H1 (cell line): ENCODE results near the gene C15orf40. TPM values are rescaled to one million over a fixed set of nuclear protein-coding genes. Genes with fewer than 3 reads are reported as not detected.

Source experiments
- CTCF ChIA-PET: fragments of 300-600 bp; sonication (Branson Sonifier 250); formaldehyde crosslinking; loops from one replicate; lab custom pipeline; 2021; ENCODE audit not compliant: partially characterized antibody; lab: Charles Lee
- POLR2A ChIA-PET: fragments of 300-600 bp; sonication (Branson Sonifier 250); formaldehyde crosslinking; loops from one replicate; lab custom pipeline; 2021; ENCODE audit warnings: inconsistent platforms; ENCODE audit not compliant: partially characterized antibody; lab: Charles Lee
- DNase-seq, 2 experiments: peaks; one replicate each; pipeline versions ENCODE4 v3.0.0 to v3.0.0-alpha.2; 2010 to 2022; ENCODE audit warnings: low spot score in 2 of 2, low read depth in 1 of 2, mixed read lengths in 1 of 2
- FAIRE-seq: peaks from 2 replicates; lab custom pipeline; 2011; peaks lifted over from hg19 to GRCh38; lab: Jason Lieb, UNC
- H2AFZ ChIP-seq: 2 replicates; pipeline ENCODE4 v1.8.1; 2012; ENCODE audit warnings: low read length, inconsistent platforms
- H2AK5ac ChIP-seq: 2 replicates; pipeline ENCODE4 v1.6.1; 2013; ENCODE audit warnings: low read depth, low read length
- H2BK120ac ChIP-seq: replicated peaks from 2 replicates; pipeline ENCODE3; 2013; ENCODE audit warnings: low read depth, low read length, inconsistent platforms
- H2BK12ac ChIP-seq: 2 replicates; pipeline ENCODE4 v1.6.1; 2013; ENCODE audit warnings: low read depth, low read length
- H2BK15ac ChIP-seq: 2 replicates; pipeline ENCODE4 v1.6.1; 2013; ENCODE audit warnings: low read length
- H2BK20ac ChIP-seq: 2 replicates; pipeline ENCODE4 v1.6.1; 2013; ENCODE audit warnings: low read length
- H2BK5ac ChIP-seq: 2 replicates; pipeline ENCODE4 v1.6.1; 2013; ENCODE audit warnings: low read depth, low read length
- H3K14ac ChIP-seq: 2 replicates; pipeline ENCODE4 v1.6.1; 2013; ENCODE audit warnings: inconsistent platforms; ENCODE audit not compliant: insufficient read length
- H3K18ac ChIP-seq: 2 replicates; pipeline ENCODE4 v1.6.1; 2013; ENCODE audit warnings: low read length; ENCODE audit errors: extremely low read depth
- H3K23ac ChIP-seq: 2 replicates; pipeline ENCODE4 v1.6.1; 2013; ENCODE audit warnings: inconsistent platforms; ENCODE audit not compliant: insufficient read length
- H3K23me2 ChIP-seq: 2 replicates; pipeline ENCODE4 v1.6.1; 2013; ENCODE audit warnings: low read depth, low read length
- H3K27ac ChIP-seq: 2 replicates; pipeline ENCODE4 v1.6.1; 2011; ENCODE audit warnings: low read depth, low read length, inconsistent platforms
- H3K27me3 ChIP-seq, 4 experiments: replicated peaks in 1 of 4; 1 replicate in 1 of 4; 2 replicates in 3 of 4; pipeline versions ENCODE4 v1.6.1 to v1.8.1; 2011 to 2013; ENCODE audit warnings: low read length in 3 of 4, mild to moderate bottlenecking in 3 of 4, inconsistent platforms in 2 of 4, mixed read lengths in 2 of 4, moderate library complexity in 1 of 4; ENCODE audit not compliant: control insufficient read depth in 3 of 4, insufficient read depth in 3 of 4; ENCODE audit errors: extremely low read depth in 1 of 4
- H3K36me3 ChIP-seq, 4 experiments: 2 replicates each; pipeline versions ENCODE4 v1.6.1 to v1.8.1; 2011 to 2013; ENCODE audit warnings: mild to moderate bottlenecking in 4 of 4, low read length in 3 of 4, moderate library complexity in 2 of 4, control low read depth in 1 of 4, inconsistent platforms in 1 of 4; ENCODE audit not compliant: insufficient read depth in 4 of 4, control insufficient read depth in 2 of 4
- H3K4ac ChIP-seq: replicated peaks from 2 replicates; pipeline ENCODE3; 2013; ENCODE audit warnings: low read length, low read depth, mixed read lengths, inconsistent platforms; ENCODE audit not compliant: insufficient read length
- H3K4me1 ChIP-seq, 4 experiments: replicated peaks in 1 of 4; 1 replicate in 1 of 4; 2 replicates in 3 of 4; pipeline versions ENCODE4 v1.6.1 to v1.8.1; 2011 to 2013; ENCODE audit warnings: low read length in 3 of 4, inconsistent platforms in 2 of 4, mixed read lengths in 1 of 4; ENCODE audit not compliant: insufficient read depth in 4 of 4, control insufficient read depth in 3 of 4
- H3K4me2 ChIP-seq, 2 experiments: 2 replicates each; pipeline versions ENCODE4 v1.6.1 to v1.8.1; 2011 to 2013; ENCODE audit warnings: low read depth in 2 of 2, low read length in 2 of 2, control low read depth in 1 of 2, inconsistent platforms in 1 of 2, mild to moderate bottlenecking in 1 of 2; ENCODE audit not compliant: insufficient read depth in 1 of 2
- H3K4me3 ChIP-seq, 4 experiments: fragments of 200-600, 300-600 bp in 1 of 4; sonication (generic), shearing (Covaris generic), sonication (Bioruptor Twin) in 1 of 4; 2 replicates each; pipeline versions ENCODE4 v1.5.1 to v1.8.1; 2011 to 2016; ENCODE audit warnings: low read length in 4 of 4, low read depth in 3 of 4, control low read depth in 2 of 4, inconsistent platforms in 2 of 4, mild to moderate bottlenecking in 2 of 4, mixed read lengths in 1 of 4, moderate library complexity in 1 of 4; ENCODE audit not compliant: insufficient read depth in 2 of 4; ENCODE audit errors: extremely low read depth in 1 of 4
- H3K56ac ChIP-seq: replicated peaks from 2 replicates; pipeline ENCODE3; 2013; ENCODE audit warnings: low read depth, mild to moderate bottlenecking, mixed read lengths, low read length, inconsistent platforms; ENCODE audit not compliant: insufficient read length
- H3K79me1 ChIP-seq: 2 replicates; pipeline ENCODE4 v1.6.1; 2013; ENCODE audit warnings: low read depth, low read length, control low read depth
- H3K79me2 ChIP-seq, 2 experiments: 2 replicates each; pipeline versions ENCODE4 v1.6.1 to v1.8.1; 2012 to 2013; ENCODE audit warnings: low read length in 2 of 2, mild to moderate bottlenecking in 2 of 2, inconsistent platforms in 1 of 2; ENCODE audit not compliant: insufficient read depth in 2 of 2, control insufficient read depth in 1 of 2
- H3K9ac ChIP-seq, 4 experiments: replicated peaks in 1 of 4; 1 replicate in 1 of 4; 2 replicates in 3 of 4; pipeline versions ENCODE4 v1.6.1 to v1.8.1; 2011 to 2013; ENCODE audit warnings: low read depth in 3 of 4, low read length in 3 of 4, control low read depth in 2 of 4, mild to moderate bottlenecking in 2 of 4, moderate library complexity in 2 of 4, inconsistent platforms in 1 of 4; ENCODE audit errors: extremely low read depth in 1 of 4
- H3K9me3 ChIP-seq, 2 experiments: 2 replicates each; pipeline versions ENCODE4 v1.6.1 to v1.8.1; 2012 to 2013; ENCODE audit warnings: mild to moderate bottlenecking in 2 of 2, moderate library complexity in 2 of 2, control low read depth in 1 of 2, inconsistent platforms in 1 of 2, low read depth in 1 of 2, low read length in 1 of 2, mixed read lengths in 1 of 2; ENCODE audit not compliant: insufficient read depth in 2 of 2
- H4K20me1 ChIP-seq, 2 experiments: replicated peaks in 1 of 2; 2 replicates each; pipeline versions ENCODE3 to v1.8.1; 2011 to 2013; ENCODE audit warnings: inconsistent platforms in 2 of 2, low read length in 2 of 2, mild to moderate bottlenecking in 1 of 2; ENCODE audit not compliant: insufficient read depth in 2 of 2, control insufficient read depth in 1 of 2
- H4K5ac ChIP-seq: 2 replicates; pipeline ENCODE4 v1.6.1; 2013; ENCODE audit warnings: low read length, low read depth, mixed read lengths, inconsistent platforms; ENCODE audit not compliant: insufficient read length
- H4K8ac ChIP-seq: 2 replicates; pipeline ENCODE4 v1.8.0; 2013; ENCODE audit warnings: mild to moderate bottlenecking, moderate library complexity, low read length, inconsistent platforms; ENCODE audit not compliant: insufficient read depth; ENCODE audit errors: extremely low read depth
- H4K91ac ChIP-seq: replicated peaks from 2 replicates; pipeline ENCODE3; 2013; ENCODE audit warnings: low read length, mixed read lengths, inconsistent platforms; ENCODE audit not compliant: insufficient read length
- CHD1 ChIP-seq: IDR thresholded peaks from 2 replicates; pipeline ENCODE4 v1.6.1; 2012; ENCODE audit warnings: low read depth, low read length, improper control_type of control experiment
- HDAC6 ChIP-seq: IDR thresholded peaks from one replicate; pipeline ENCODE4 v1.7.1; 2012; ENCODE audit warnings: low read depth, mild to moderate bottlenecking, inconsistent platforms, low read length, moderate library complexity
- JUND ChIP-seq: IDR thresholded peaks from 2 replicates; pipeline ENCODE4 v1.6.1; 2011; ENCODE audit warnings: mild to moderate bottlenecking, improper control_type of control experiment, low read length
- POLR2AphosphoS5 ChIP-seq: IDR thresholded peaks from 2 replicates; pipeline ENCODE4 v1.6.1; 2011; ENCODE audit warnings: low read depth, low read length
- SIX5 ChIP-seq: IDR thresholded peaks from 2 replicates; pipeline ENCODE4 v1.6.1; 2011; ENCODE audit warnings: mild to moderate bottlenecking, low read depth, low read length
- SP1 ChIP-seq: IDR thresholded peaks from 2 replicates; pipeline ENCODE4 v1.6.1; 2011; ENCODE audit warnings: low read depth, low read length
- WGBS, 2 experiments: shearing (Covaris generic) in 1 of 2; methylation state at CpG; one replicate each; pipeline versions ENCODE4 v1.1.6 to v1.1.7; 2013 to 2015; ENCODE audit warnings: low lambda C conversion rate in 2 of 2, mixed read lengths in 2 of 2, inconsistent platforms in 1 of 2, low coverage in 1 of 2, missing lambda C conversion rate in 1 of 2; ENCODE audit not compliant: insufficient replicate concordance in 2 of 2, insufficient coverage in 1 of 2, insufficient read length in 1 of 2; ENCODE audit errors: extremely low coverage in 1 of 2, missing lambda C conversion rate in 1 of 2; 5-methylcytosine and 5-hydroxymethylcytosine counted together
- polyA plus RNA-seq, 7 experiments: library from polyadenylated mRNA; depleted of rRNA in 3 of 7; stranded (reverse) in 5 of 7; unstranded in 2 of 7; fragments of >200 nt in 5 of 7; fragments of 200-250 nt in 2 of 7; gene quantifications; 1 replicate in 5 of 7; 2 replicates in 1 of 7; 4 replicates in 1 of 7; pipeline versions ENCODE4 v1.2.1 to v1.2.3, GENCODE V29; 2011 to 2013; ENCODE audit warnings: missing spikeins in 2 of 7, mixed read lengths in 2 of 7
- total RNA-seq: library from RNA; stranded (reverse); fragmentation: NEBNext Ultra II Directional; extraction: Animal tissue kit (Norgen Biotek cat#: 25700); gene quantifications from 2 replicates; pipeline ENCODE4 v1.2.1, GENCODE V29; 2021

The C15orf40 gene
- total and polyA plus RNA-seq, 2 of the 8 experiments (the other 6 are each of a cell fraction or from before 2014, with no cell fraction given) = 10.7 TPM

DNA sequence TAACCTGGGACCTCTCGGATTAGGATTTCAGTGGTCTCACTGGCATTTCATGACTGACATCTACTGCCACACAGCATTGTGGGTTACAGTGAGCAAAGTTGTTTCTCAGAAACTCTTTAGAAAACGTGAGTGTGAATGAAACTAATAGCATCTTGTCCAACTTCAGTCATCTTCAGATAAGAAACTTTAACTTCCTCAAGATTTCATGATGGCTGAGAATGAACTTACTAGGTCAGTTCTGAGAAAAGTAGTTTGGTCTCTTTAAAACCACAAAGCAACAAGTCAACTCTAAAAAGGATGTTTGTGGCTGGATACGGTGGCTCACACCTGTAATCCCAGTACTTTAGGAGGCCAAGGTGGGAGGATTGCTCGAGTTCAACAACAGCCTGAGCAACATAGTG lies 44.8 kb downstream of the C15orf40 start:
- no peak overlapping the region for H2AK5ac ChIP-seq
- H4K20me1 ChIP-seq = peaks cover 0 to 3% of the 10 kb centered on the region in 2 experiments
- DNase-seq = no peak
- H4K91ac ChIP-seq = no peak overlapping the region
- H3K36me3 ChIP-seq = no peaks in the 10 kb centered on the region
- no peaks in the 10 kb centered on the region for H3K23me2 ChIP-seq
- no peak for FAIRE-seq
- H2BK5ac ChIP-seq = no peak overlapping the region
- no peaks in the 10 kb centered on the region for H3K79me2 ChIP-seq
- WGBS, 2 experiments = 85% methylated on average over 4 of the region's 4 CpGs; no CpG with 5 or more reads in 1 of the 2 experiments
- POLR2A ChIA-PET = interaction anchor here (3.0 kb wide), 1 partner anchor 19 kb away, joined by 11 read pairs; the partner anchor contains the start of gene RAMAC
- H3K56ac ChIP-seq = no peak overlapping the region
- H2BK12ac ChIP-seq = no peak overlapping the region
- no peak overlapping the region for H2BK120ac ChIP-seq
- TF ChIP-seq SP1 (no peak), SIX5 (no peak), HDAC6 (no peak), POLR2AphosphoS5 (no peak), JUND (no peak), CHD1 (no peak)
- no peak overlapping the region for H3K14ac ChIP-seq
- CTCF ChIA-PET = no interaction called here
- H3K4ac ChIP-seq = no peak overlapping the region
- H3K9ac ChIP-seq = no peak overlapping the region; a peak in 1 of 7 replicates
- H3K27ac ChIP-seq = no peak overlapping the region
- H3K23ac ChIP-seq = no peak overlapping the region
- no peaks in the 10 kb centered on the region for H3K79me1 ChIP-seq
- H3K4me1 ChIP-seq = peaks cover 0 to 11% (median 4%) of the 10 kb centered on the region in 4 experiments; a peak in 4 of 7 replicates
- no peak overlapping the region for H3K4me2 ChIP-seq
- no peaks in the 10 kb centered on the region for H3K9me3 ChIP-seq
- H2BK15ac ChIP-seq = no peak overlapping the region
- H4K5ac ChIP-seq = no peak overlapping the region
- H3K27me3 ChIP-seq = no peaks in the 10 kb centered on the region
- H3K4me3 ChIP-seq = no peak overlapping the region
- no peak overlapping the region for H2BK20ac ChIP-seq
- no peak overlapping the region for H4K8ac ChIP-seq
- H2AFZ ChIP-seq = no peak overlapping the region
- no peak overlapping the region for H3K18ac ChIP-seq
